ENCODE results near the gene ASPG. TPM values are rescaled to one million over a fixed set of nuclear protein-coding genes. Genes with fewer than 3 reads are reported as not detected.
A peak's percentile ranks its signal among the peaks of the same experiment; 100 is the strongest.

ASPG gene
- total RNA-seq, 4 donors from 2014 or later = 12.2 to 78.2 (median 40.8) TPM

- no peaks in the 10 kb centered on the region for H3K36me3 ChIP-seq
Measured at GRCh38 chr14:104117341-104118005, 32.0 kb downstream of the ASPG start.

GRCh38 chr14:104118006-104118844 lies 32.7 kb downstream of the ASPG start:
- intact Hi-C loops (cut with DNase I) = no loop called here
- H3K4me3 ChIP-seq = peak overlapping the region; percentile 54 to 63 (median 62)
- no peak for TF ChIP-seq CTCF (IDR thresholded peaks at IDR 0.05)
- peaks cover 11 to 76% (median 23%) of the 10 kb centered on the region in 3 donors for H3K4me1 ChIP-seq
- no peak for DNase-seq
- H3K27ac ChIP-seq = peak overlapping the region; percentile 74 to 95 (median 88)
- H3K9me3 ChIP-seq = no peaks in the 10 kb centered on the region
- no peaks in the 10 kb centered on the region for H3K36me3 ChIP-seq
- peaks cover 0 to 83% (median 4%) of the 10 kb centered on the region in 4 donors for H3K27me3 ChIP-seq
- WGBS, 2 donors = 83 to 87% methylated on average over 2 to 3 of the region's 30 CpGs

More at GRCh38 chr14:104117341-104118005, 32.0 kb downstream of the ASPG start:
- DNase-seq = no peak
- Histone ChIP-seq H3K9me3 (no peaks in the 10 kb centered on the region), H3K27ac (peak overlapping the region; percentile 74 to 95 (median 88)), H3K4me1 (peaks cover 19 to 84% (median 27%) of the 10 kb centered on the region in 3 donors), H3K27me3 (peaks cover 0 to 84% (median 4%) of the 10 kb centered on the region in 4 donors), H3K4me3 (peak overlapping the region; percentile 54 to 63 (median 62))
- intact Hi-C loops (cut with DNase I) = no loop called here
- TF ChIP-seq CTCF (IDR thresholded peaks at IDR 0.05) = no peak
- TF ChIP-seq POLR2A (IDR thresholded peaks at IDR 0.05) = no peak
- WGBS, 2 donors = 3% methylated on average over 7 of the region's 71 CpGs; no CpG with 5 or more reads in 1 of the 2 donors

- Histone ChIP-seq H3K27ac (peak overlapping the region; percentile 74 to 95 (median 88)), H3K27me3 (peaks cover 0 to 74% (median 4%) of the 10 kb centered on the region in 4 donors), H3K36me3 (no peaks in the 10 kb centered on the region), H3K9me3 (peaks cover 0 to 8% (median 4%) of the 10 kb centered on the region in 3 donors), H3K4me1 (peaks cover 5 to 67% (median 18%) of the 10 kb centered on the region in 3 donors), H3K4me3 (peak overlapping the region; percentile 54 to 63 (median 62))
- 67 to 100% methylated on average over 1 of the region's 3 CpGs for WGBS, 2 donors
- DNase-seq = no peak
- TF ChIP-seq POLR2A (IDR thresholded peaks at IDR 0.05) (no peak), CTCF (IDR thresholded peaks at IDR 0.05) (no peak)
- intact Hi-C loops (cut with DNase I) = no loop called here
Measured at GRCh38 chr14:104119119-104119487, 33.6 kb downstream of the ASPG start.

GRCh38 chr14:104119488-104120251 lies 34.2 kb downstream of the ASPG start:
- no peaks in the 10 kb centered on the region for H3K36me3 ChIP-seq
- TF ChIP-seq POLR2A (IDR thresholded peaks at IDR 0.05) (peak in 1 of 4 donors; percentile 24), CTCF (IDR thresholded peaks at IDR 0.05) (no peak)
- DNase-seq = no peak
- H3K4me1 ChIP-seq = peaks cover 5 to 62% (median 16%) of the 10 kb centered on the region in 3 donors
- peak overlapping the region in 3 of 4 donors; percentile 54 to 63 (median 62) for H3K4me3 ChIP-seq
- intact Hi-C loops (cut with DNase I) = no loop called here
- H3K27me3 ChIP-seq = peaks cover 0 to 69% (median 4%) of the 10 kb centered on the region in 4 donors
- WGBS, 2 donors = 40 to 60% methylated on average over 1 to 2 of the region's 18 CpGs
- H3K9me3 ChIP-seq = peaks cover 0 to 12% (median 8%) of the 10 kb centered on the region in 3 donors
- peak overlapping the region; percentile 74 to 95 (median 88) for H3K27ac ChIP-seq

Measured in esophagus squamous epithelium (tissue), 5 donors.